Neural crest cell (in vitro differentiated cells): ENCODE measurements around the gene LGALS9. TPM values are rescaled to one million over a fixed set of nuclear protein-coding genes. Genes with fewer than 3 reads are reported as not detected.
"Not testable (repeated sequence)": the region's sequence is repeated elsewhere in the genome, so short reads cannot be mapped to it uniquely, and the experiment has no call there.

Experiments used
- DNase-seq: peaks from one replicate; pipeline ENCODE4 v3.0.0; 2021; ENCODE audit warnings: low read depth, mixed read lengths, low spot score
- H3K27ac Mint-ChIP-seq: one replicate; pipeline ENCODE4 v1.8.0; 2021; ENCODE audit warnings: mild to moderate bottlenecking, mixed read lengths; ENCODE audit not compliant: unreplicated experiment
- H3K27me3 Mint-ChIP-seq: 2 replicates; pipeline ENCODE4 v1.8.0; 2021; ENCODE audit warnings: low read depth, mild to moderate bottlenecking, mixed read lengths
- H3K36me3 Mint-ChIP-seq: 2 replicates; pipeline ENCODE4 v1.8.0; 2021; ENCODE audit warnings: low read depth, mild to moderate bottlenecking, mixed read lengths
- H3K4me1 Mint-ChIP-seq: 2 replicates; pipeline ENCODE4 v1.8.0; 2021; ENCODE audit warnings: mixed read lengths
- H3K4me3 Mint-ChIP-seq: one replicate; pipeline ENCODE4 v1.8.0; 2021; ENCODE audit warnings: mild to moderate bottlenecking, mixed read lengths
- H3K9me3 Mint-ChIP-seq: 2 replicates; pipeline ENCODE4 v1.8.0; 2021; ENCODE audit warnings: mixed read lengths
- total RNA-seq: library from RNA; stranded (reverse); gene quantifications from 2 replicates; pipeline ENCODE4 v1.2.1, GENCODE V29; 2021
- TF ChIP-seq, protein P1 (sequence below): fragments of 200-600 bp; sonication (generic); conservative IDR thresholded peaks from 2 replicates; pipeline ENCODE4 v1.5.0; 2021; ENCODE audit warnings: antibody characterized with exemption, mild to moderate bottlenecking

LGALS9 gene
- total RNA-seq, 1 donor from 2014 or later: 0.84 TPM

DNA sequence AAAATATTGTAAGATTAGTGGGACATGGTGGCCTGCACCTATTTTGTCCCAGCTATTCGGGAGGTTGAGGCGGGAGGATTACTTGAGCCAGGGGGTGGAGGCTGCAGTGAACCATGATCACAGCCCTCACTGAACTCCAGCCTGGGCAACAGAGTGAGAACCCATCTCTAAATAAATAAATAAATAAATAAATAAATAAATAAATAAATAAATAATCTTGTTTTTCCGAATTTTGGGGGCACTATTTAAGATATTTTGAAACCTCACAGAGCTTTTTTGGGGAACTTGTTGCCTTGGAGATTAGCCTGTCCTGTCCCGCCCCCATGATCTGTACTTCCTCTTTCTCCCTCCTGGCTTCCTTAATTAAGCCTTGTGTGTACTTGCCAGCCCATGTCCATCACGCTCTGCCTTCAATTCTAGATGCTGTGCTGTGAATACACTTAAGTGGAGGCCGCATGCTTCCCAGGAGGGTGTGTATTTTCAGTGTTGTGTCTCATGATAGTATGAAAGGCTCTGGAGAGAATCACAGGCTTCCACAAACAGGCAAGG, 4.4 kb downstream of the LGALS9 start:
- DNase-seq: no peak
- Mint-ChIP-seq H3K27ac (peak overlapping the region; percentile 9), H3K4me3 (no peak overlapping the region), H3K9me3 (no peaks in the 10 kb centered on the region), H3K27me3 (no peaks in the 10 kb centered on the region), H3K4me1 (peaks cover 6% of the 10 kb centered on the region), H3K36me3 (no peaks in the 10 kb centered on the region)
- TF ChIP-seq, protein P1, sequence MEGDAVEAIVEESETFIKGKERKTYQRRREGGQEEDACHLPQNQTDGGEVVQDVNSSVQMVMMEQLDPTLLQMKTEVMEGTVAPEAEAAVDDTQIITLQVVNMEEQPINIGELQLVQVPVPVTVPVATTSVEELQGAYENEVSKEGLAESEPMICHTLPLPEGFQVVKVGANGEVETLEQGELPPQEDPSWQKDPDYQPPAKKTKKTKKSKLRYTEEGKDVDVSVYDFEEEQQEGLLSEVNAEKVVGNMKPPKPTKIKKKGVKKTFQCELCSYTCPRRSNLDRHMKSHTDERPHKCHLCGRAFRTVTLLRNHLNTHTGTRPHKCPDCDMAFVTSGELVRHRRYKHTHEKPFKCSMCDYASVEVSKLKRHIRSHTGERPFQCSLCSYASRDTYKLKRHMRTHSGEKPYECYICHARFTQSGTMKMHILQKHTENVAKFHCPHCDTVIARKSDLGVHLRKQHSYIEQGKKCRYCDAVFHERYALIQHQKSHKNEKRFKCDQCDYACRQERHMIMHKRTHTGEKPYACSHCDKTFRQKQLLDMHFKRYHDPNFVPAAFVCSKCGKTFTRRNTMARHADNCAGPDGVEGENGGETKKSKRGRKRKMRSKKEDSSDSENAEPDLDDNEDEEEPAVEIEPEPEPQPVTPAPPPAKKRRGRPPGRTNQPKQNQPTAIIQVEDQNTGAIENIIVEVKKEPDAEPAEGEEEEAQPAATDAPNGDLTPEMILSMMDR: no peak

DNA sequence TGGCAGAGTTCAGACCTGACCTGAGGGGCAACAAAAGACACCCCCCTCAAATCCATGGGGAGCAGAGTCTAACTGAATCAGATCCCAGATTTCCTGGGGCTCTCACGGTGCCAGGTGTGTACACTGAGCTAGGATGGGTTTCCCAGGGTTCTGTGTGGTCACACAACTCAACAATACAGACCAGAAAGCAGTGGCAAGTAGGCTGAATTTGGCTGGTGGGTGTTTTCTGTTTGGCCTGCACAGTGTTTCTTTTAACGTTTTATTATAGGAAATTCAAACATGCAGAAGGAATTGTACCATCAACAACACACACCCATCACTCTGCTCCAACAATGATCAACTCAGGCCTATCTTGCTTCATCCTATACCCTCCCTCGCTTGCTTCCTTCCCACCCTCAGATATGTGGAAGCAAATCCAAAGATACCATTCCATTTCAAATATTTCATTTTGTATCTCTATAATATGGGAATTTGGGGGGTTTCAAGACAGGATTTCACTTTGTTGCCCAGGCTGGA, 5.1 kb downstream of the LGALS9 start:
- not testable (repeated sequence) for DNase-seq, H3K4me3 Mint-ChIP-seq, H3K27ac Mint-ChIP-seq, H3K4me1 Mint-ChIP-seq, H3K9me3 Mint-ChIP-seq, H3K36me3 Mint-ChIP-seq, H3K27me3 Mint-ChIP-seq

GRCh38 chr17:27637818-27638217, 6.8 kb downstream of the LGALS9 start:
- not testable (repeated sequence) for H3K27me3 Mint-ChIP-seq, H3K4me3 Mint-ChIP-seq, H3K36me3 Mint-ChIP-seq, H3K27ac Mint-ChIP-seq, DNase-seq, H3K9me3 Mint-ChIP-seq, H3K4me1 Mint-ChIP-seq

DNA sequence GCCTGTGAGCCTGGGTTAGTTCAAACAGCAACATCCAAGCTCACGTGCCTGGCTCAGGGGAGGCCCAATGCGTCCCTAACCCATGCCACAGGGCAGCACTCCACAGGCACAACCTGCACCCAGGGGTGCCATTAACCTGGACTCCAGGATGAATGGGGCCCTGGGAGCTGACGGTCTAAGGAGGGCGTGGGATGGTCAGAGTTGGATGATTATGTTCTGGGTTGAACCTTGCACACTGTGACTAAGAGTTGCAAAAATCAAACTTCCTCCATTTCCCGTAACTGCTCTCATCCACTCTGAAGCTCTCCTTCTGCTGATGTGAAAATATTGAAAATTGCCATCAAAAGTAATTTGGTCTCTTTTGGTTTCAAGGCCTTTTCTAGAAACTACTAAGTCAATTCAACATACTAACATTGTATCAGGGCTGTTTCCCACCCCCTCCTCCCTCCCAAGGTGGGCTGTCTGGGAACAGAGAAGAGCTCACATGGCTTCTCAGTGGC, 7.5 kb downstream of the LGALS9 start:
- H3K4me3 Mint-ChIP-seq, H3K27me3 Mint-ChIP-seq, H3K9me3 Mint-ChIP-seq, H3K36me3 Mint-ChIP-seq, H3K4me1 Mint-ChIP-seq, H3K27ac Mint-ChIP-seq, DNase-seq: not testable (repeated sequence)

- Mint-ChIP-seq H3K9me3 (no peaks in the 10 kb centered on the region), H3K27ac (no peak overlapping the region), H3K4me1 (no peaks in the 10 kb centered on the region), H3K4me3 (no peak overlapping the region), H3K36me3 (no peaks in the 10 kb centered on the region), H3K27me3 (no peaks in the 10 kb centered on the region)
- DNase-seq: no peak
- TF ChIP-seq, protein P1: no peak
Measured at GRCh38 chr17:27640790-27641189, 9.8 kb downstream of the LGALS9 start.

DNA sequence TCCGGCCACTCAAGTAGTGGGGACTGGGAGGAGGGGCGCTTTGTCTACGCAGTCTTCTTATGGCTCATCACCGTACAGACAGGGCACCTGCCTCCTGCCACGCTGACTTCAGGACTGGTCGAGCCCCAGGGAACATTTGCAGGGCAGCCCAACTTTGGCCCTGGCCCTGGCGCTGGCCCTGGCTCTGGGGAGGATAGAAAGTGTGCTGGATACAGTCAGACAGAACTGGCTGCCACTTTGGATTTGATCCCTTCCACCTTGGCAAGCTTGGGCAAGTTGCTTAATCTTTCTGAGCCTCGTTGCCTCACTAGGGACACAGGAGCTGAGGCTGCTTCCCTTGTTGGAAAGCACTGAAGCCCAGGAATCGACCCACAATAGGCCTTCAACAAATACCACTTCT, 13.6 kb downstream of the LGALS9 start:
- Mint-ChIP-seq H3K36me3 (no peaks in the 10 kb centered on the region), H3K27ac (no peak overlapping the region), H3K9me3 (no peaks in the 10 kb centered on the region), H3K27me3 (no peaks in the 10 kb centered on the region), H3K4me1 (no peaks in the 10 kb centered on the region), H3K4me3 (no peak overlapping the region)
- DNase-seq: no peak
- TF ChIP-seq, protein P1: no peak

DNA sequence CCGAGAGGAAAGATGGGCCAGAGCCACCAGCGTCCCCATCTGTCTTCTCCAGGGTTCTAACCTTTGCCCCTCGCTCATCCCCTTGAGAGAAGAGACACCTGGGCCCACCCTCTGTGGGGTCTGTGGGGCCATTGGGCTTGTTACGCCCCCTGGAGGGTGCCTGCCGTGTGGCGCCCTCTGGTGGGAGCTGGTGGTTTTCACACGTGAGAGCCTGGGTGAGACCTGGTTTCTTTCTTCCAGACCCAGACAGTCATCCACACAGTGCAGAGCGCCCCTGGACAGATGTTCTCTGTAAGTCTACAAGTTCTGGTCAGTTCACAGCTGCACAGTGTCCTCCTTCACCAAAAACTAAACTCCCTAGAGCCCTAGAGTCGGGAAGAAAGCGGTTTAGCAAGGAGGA, 14.6 kb downstream of the LGALS9 start:
- not testable (repeated sequence) for DNase-seq, H3K4me1 Mint-ChIP-seq, H3K27me3 Mint-ChIP-seq, H3K36me3 Mint-ChIP-seq, H3K27ac Mint-ChIP-seq, H3K4me3 Mint-ChIP-seq, H3K9me3 Mint-ChIP-seq
